Hepatocyte (in vitro differentiated cells): ENCODE results near the gene PWWP2B. TPM values are rescaled to one million over a fixed set of nuclear protein-coding genes. Genes with fewer than 3 reads are reported as not detected.

Experiments
- DNase-seq: peaks from one replicate; pipeline ENCODE4 v3.0.0-alpha.2; 2016; ENCODE audit warnings: low spot score
- H2AFZ ChIP-seq: fragments of 200-600 bp; sonication (generic); 2 replicates; pipeline ENCODE4 v1.6.0; 2016; ENCODE audit warnings: antibody characterized with exemption, mild to moderate bottlenecking
- H3K27ac ChIP-seq: fragments of 200-600 bp; sonication (generic); 2 replicates; pipeline ENCODE4 v1.5.1; 2016; ENCODE audit warnings: mild to moderate bottlenecking
- H3K27me3 ChIP-seq: fragments of 200-600 bp; sonication (generic); 2 replicates; pipeline ENCODE4 v1.6.1; 2016
- H3K36me3 ChIP-seq: fragments of 200-600 bp; sonication (generic); replicated peaks from 2 replicates; pipeline ENCODE4 v1.5.1; 2016; ENCODE audit warnings: low read depth; ENCODE audit not compliant: insufficient read depth
- H3K4me1 ChIP-seq: fragments of 200-600 bp; sonication (generic); 2 replicates; pipeline ENCODE4 v1.5.1; 2016; ENCODE audit warnings: mild to moderate bottlenecking, moderate library complexity; ENCODE audit not compliant: insufficient read depth
- H3K4me2 ChIP-seq: fragments of 200-600 bp; sonication (generic); 2 replicates; pipeline ENCODE4 v1.6.0; 2016
- H3K4me3 ChIP-seq: fragments of 200-600 bp; sonication (generic); 2 replicates; pipeline ENCODE4 v1.5.1; 2016; ENCODE audit warnings: mild to moderate bottlenecking
- H3K79me2 ChIP-seq: fragments of 200-600 bp; sonication (generic); 2 replicates; pipeline ENCODE4 v1.6.0; 2017; ENCODE audit warnings: mild to moderate bottlenecking
- H3K9me2 ChIP-seq: fragments of 200-600 bp; sonication (generic); replicated peaks from 2 replicates; pipeline ENCODE4 v1.6.0; 2017; ENCODE audit warnings: mild to moderate bottlenecking; ENCODE audit not compliant: insufficient read depth
- H3K9me3 ChIP-seq: fragments of 200-600 bp; sonication (generic); 2 replicates; pipeline ENCODE4 v1.5.1; 2016; ENCODE audit warnings: low read depth, mild to moderate bottlenecking
- H4K20me1 ChIP-seq: fragments of 200-600 bp; sonication (generic); 2 replicates; pipeline ENCODE4 v1.6.0; 2016; ENCODE audit warnings: mild to moderate bottlenecking; ENCODE audit not compliant: insufficient read depth, poor library complexity, severe bottlenecking
- EZH2 ChIP-seq: fragments of 200-600 bp; sonication (generic); IDR thresholded peaks from 2 replicates; pipeline ENCODE4 v1.6.1; 2016; ENCODE audit warnings: antibody characterized with exemption, mild to moderate bottlenecking, borderline replicate concordance
- EZH2phosphoT487 ChIP-seq: fragments of 200-600 bp; sonication (generic); IDR thresholded peaks from one replicate; pipeline ENCODE4 v1.6.1; 2018; ENCODE audit warnings: antibody characterized with exemption, mild to moderate bottlenecking, low read depth, moderate library complexity; ENCODE audit not compliant: unreplicated experiment, severe bottlenecking
- WGBS: methylation state at CpG from one replicate; pipeline ENCODE4 v1.1.6; 2016; ENCODE audit warnings: low lambda C conversion rate; ENCODE audit errors: missing lambda C conversion rate; 5-methylcytosine and 5-hydroxymethylcytosine counted together
- polyA plus RNA-seq: library from polyadenylated mRNA; unstranded; fragments of >200 nt; fragmentation: Nextera tagmentation; extraction: Ambion mirVana; gene quantifications from 2 replicates; pipeline ENCODE4 v1.2.1, GENCODE V29; 2016
- total RNA-seq: library from RNA; depleted of rRNA; stranded (reverse); fragments of >200 nt; gene quantifications from 2 replicates; pipeline ENCODE4 v1.2.3, GENCODE V29; 2014
- TF ChIP-seq, protein P1 (sequence below): fragments of 200-600 bp; sonication (generic); IDR thresholded peaks from 2 replicates; pipeline ENCODE4 v1.5.1; 2016; ENCODE audit warnings: antibody characterized with exemption, mild to moderate bottlenecking; ENCODE audit not compliant: poor library complexity

The PWWP2B gene
- 15.1 and 18.0 TPM in 2 replicates for total RNA-seq
- 10.7 and 12.7 TPM in 2 replicates for polyA plus RNA-seq

DNA sequence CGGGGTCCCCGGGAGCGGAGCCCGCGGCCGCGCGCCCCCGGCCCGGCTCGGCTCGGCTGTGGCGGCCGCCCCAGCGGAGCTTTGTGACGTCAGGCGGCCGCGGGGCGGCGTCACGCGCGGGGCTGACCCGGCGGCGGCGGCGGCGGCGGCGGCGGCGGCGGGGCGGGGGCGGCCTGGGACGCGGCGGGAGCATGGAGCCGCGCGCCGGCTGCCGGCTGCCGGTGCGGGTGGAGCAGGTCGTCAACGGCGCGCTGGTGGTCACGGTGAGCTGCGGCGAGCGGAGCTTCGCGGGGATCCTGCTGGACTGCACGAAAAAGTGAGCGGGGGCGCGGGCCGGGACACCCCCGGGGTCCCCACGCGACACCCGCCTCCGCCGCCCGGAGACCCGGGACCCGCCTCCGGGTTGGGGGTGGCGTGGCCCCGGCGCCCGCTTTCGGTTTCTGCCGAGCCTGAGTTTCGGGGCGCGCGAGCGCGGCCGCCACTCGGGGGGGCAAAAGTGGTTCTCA is at the start of gene PWWP2B:
TSS of gene PWWP2B (plus strand) at position 165 of the 506 bp plus-strand sequence. CDS start at position 192, 27 bp downstream.
- Histone ChIP-seq H3K4me2 (peak within 1 kb of the TSS; percentile 100), H3K36me3 (no peaks in the 10 kb centered on the region), H3K27me3 (no peaks in the 10 kb centered on the region), H3K79me2 (peaks cover 49% of the 10 kb centered on the region), H3K27ac (peak within 1 kb of the TSS; percentile 96), H3K9me2 (no peaks in the 10 kb centered on the region), H3K4me3 (peak within 1 kb of the TSS; percentile 91), H2AFZ (peak within 1 kb of the TSS; percentile 63), H3K4me1 (peaks cover 42% of the 10 kb centered on the region), H3K9me3 (no peaks in the 10 kb centered on the region), H4K20me1 (peaks cover 10% of the 10 kb centered on the region)
- WGBS, result 3% methylated on average over 41 of the region's 86 CpGs
- DNase-seq, result peak; percentile 85
- TF ChIP-seq EZH2phosphoT487 (no peak), EZH2 (no peak)
- TF ChIP-seq, protein P1, sequence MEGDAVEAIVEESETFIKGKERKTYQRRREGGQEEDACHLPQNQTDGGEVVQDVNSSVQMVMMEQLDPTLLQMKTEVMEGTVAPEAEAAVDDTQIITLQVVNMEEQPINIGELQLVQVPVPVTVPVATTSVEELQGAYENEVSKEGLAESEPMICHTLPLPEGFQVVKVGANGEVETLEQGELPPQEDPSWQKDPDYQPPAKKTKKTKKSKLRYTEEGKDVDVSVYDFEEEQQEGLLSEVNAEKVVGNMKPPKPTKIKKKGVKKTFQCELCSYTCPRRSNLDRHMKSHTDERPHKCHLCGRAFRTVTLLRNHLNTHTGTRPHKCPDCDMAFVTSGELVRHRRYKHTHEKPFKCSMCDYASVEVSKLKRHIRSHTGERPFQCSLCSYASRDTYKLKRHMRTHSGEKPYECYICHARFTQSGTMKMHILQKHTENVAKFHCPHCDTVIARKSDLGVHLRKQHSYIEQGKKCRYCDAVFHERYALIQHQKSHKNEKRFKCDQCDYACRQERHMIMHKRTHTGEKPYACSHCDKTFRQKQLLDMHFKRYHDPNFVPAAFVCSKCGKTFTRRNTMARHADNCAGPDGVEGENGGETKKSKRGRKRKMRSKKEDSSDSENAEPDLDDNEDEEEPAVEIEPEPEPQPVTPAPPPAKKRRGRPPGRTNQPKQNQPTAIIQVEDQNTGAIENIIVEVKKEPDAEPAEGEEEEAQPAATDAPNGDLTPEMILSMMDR, result no peak

GRCh38 chr10:132347211-132347930 is 49.6 kb upstream of the PWWP2B start:
- Histone ChIP-seq H3K27me3 (no peaks in the 10 kb centered on the region), H3K36me3 (no peaks in the 10 kb centered on the region), H3K4me1 (no peaks in the 10 kb centered on the region), H3K79me2 (no peaks in the 10 kb centered on the region), H3K27ac (no peak overlapping the region), H3K9me3 (no peaks in the 10 kb centered on the region), H3K4me3 (no peak overlapping the region), H2AFZ (no peak overlapping the region), H4K20me1 (no peaks in the 10 kb centered on the region), H3K9me2 (no peaks in the 10 kb centered on the region), H3K4me2 (no peak overlapping the region)
- DNase-seq, result no peak
- TF ChIP-seq, protein P1, result no peak
- no peak for TF ChIP-seq EZH2
- TF ChIP-seq EZH2phosphoT487, result no peak
- 98% methylated on average over 20 of the region's 23 CpGs for WGBS

DNA sequence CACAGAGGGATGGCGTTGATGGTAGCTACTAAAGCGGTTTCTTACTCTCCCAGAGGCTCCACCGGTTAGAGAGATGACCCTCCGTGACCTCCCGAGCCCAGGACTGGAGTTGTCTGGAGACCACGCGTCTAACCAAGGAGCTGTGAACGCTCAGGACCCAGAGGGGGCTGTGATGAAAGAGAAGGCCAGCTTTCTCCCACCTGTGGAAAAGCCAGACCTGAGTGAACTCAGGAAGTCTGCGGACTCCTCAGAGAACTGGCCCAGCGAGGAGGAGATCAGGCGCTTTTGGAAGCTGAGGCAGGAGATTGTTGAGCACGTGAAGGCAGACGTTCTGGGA is 49.1 kb upstream of the PWWP2B start:
- no peak for DNase-seq
- Histone ChIP-seq H3K4me1 (no peaks in the 10 kb centered on the region), H3K4me2 (no peak overlapping the region), H3K79me2 (no peaks in the 10 kb centered on the region), H2AFZ (no peak overlapping the region), H3K4me3 (no peak overlapping the region), H3K27ac (no peak overlapping the region), H4K20me1 (no peaks in the 10 kb centered on the region), H3K36me3 (no peaks in the 10 kb centered on the region), H3K27me3 (no peaks in the 10 kb centered on the region), H3K9me2 (no peaks in the 10 kb centered on the region), H3K9me3 (no peaks in the 10 kb centered on the region)
- 90% methylated on average over 13 of the region's 13 CpGs for WGBS
- no peak for TF ChIP-seq EZH2
- no peak for TF ChIP-seq EZH2phosphoT487
- TF ChIP-seq, protein P1, result no peak
